Colonic mucosa (tissue), 4 donors: ENCODE data around the gene HOMER2. TPM values are rescaled to one million over a fixed set of nuclear protein-coding genes. Genes with fewer than 3 reads are reported as not detected.

ENCODE experiments used
- DNase-seq: peaks from one replicate; pipeline ENCODE4 v3.0.0-alpha.2; 2020
- H3K27ac ChIP-seq: fragments of 200-600 bp; one replicate; pipeline ENCODE4 v1.8.0; 2021
- H3K27me3 ChIP-seq: fragments of 200-600 bp; one replicate; pipeline ENCODE4 v1.8.0; 2021
- H3K36me3 ChIP-seq: fragments of 200-600 bp; one replicate; pipeline ENCODE4 v1.8.0; 2021
- H3K4me1 ChIP-seq: fragments of 200-600 bp; one replicate; pipeline ENCODE4 v1.8.0; 2021; ENCODE audit warnings: mild to moderate bottlenecking
- H3K4me3 ChIP-seq: fragments of 200-600 bp; one replicate; pipeline ENCODE4 v1.8.0; 2021
- H3K9ac ChIP-seq, 2 donors: one replicate each; pipeline ENCODE4 v1.7.0; 2013; ENCODE audit warnings: control low read depth in 2 of 2, low read depth in 2 of 2, low read length in 2 of 2
- H3K9me3 ChIP-seq: fragments of 200-600 bp; one replicate; pipeline ENCODE4 v1.8.0; 2021
- CTCF ChIP-seq: fragments of 200-600 bp; IDR thresholded peaks from one replicate; pipeline ENCODE4 v1.8.0; 2022; ENCODE audit warnings: antibody characterized with exemption, mild to moderate bottlenecking
- intact Hi-C: fragments of 100-400 bp; cut with DNase I; formaldehyde crosslinking; loops from one replicate; pipeline ENCODE4 v1.14.1; 2022
- total RNA-seq, 2 donors: library from RNA; stranded (reverse); fragmentation: NEBNext Ultra II Directional in 1 of 2; extraction: Animal tissue kit (Norgen Biotek cat#: 25700) in 1 of 2; gene quantifications; one replicate each; pipeline ENCODE4 v1.2.1, GENCODE V29; 2021
- donor health status: healthy.
- donor health status: DM: no; HTN: no; CAD: no.
- donor health status: DM: no; HTN: no; CAD: no.

The HOMER2 gene
- total RNA-seq, 2 donors from 2014 or later = 2.4 to 3.1 TPM

GRCh38 chr15:82958638-82959037 lies 6.1 kb upstream of the HOMER2 start:
- Histone ChIP-seq H3K9ac (no peak overlapping the region), H3K27ac (no peak overlapping the region), H3K27me3 (no peaks in the 10 kb centered on the region), H3K9me3 (no peaks in the 10 kb centered on the region), H3K4me1 (no peaks in the 10 kb centered on the region), H3K4me3 (no peak overlapping the region), H3K36me3 (no peaks in the 10 kb centered on the region)
- TF ChIP-seq CTCF = no peak
- no peak for DNase-seq
- intact Hi-C loops = no loop called here

GRCh38 chr15:82951472-82952157 lies 905 bp downstream of the HOMER2 start:
- peaks cover 9% of the 10 kb centered on the region for H3K27me3 ChIP-seq
- no peaks in the 10 kb centered on the region for H3K4me1 ChIP-seq
- intact Hi-C loops = no loop called here
- H3K36me3 ChIP-seq = no peaks in the 10 kb centered on the region
- no peak for DNase-seq
- no peak for TF ChIP-seq CTCF
- H3K9me3 ChIP-seq = no peaks in the 10 kb centered on the region
- H3K27ac ChIP-seq = no peak overlapping the region
- peak overlapping the region in 1 of 2 donors; percentile 56 for H3K9ac ChIP-seq
- peak overlapping the region; percentile 34 for H3K4me3 ChIP-seq

GRCh38 chr15:82950746-82951370 lies 1.7 kb downstream of the HOMER2 start:
- H3K9ac ChIP-seq = no peak overlapping the region
- H3K4me1 ChIP-seq = no peaks in the 10 kb centered on the region
- H3K27me3 ChIP-seq = peaks cover 9% of the 10 kb centered on the region
- intact Hi-C loops = no loop called here
- no peak for DNase-seq
- H3K9me3 ChIP-seq = no peaks in the 10 kb centered on the region
- H3K27ac ChIP-seq = no peak overlapping the region
- no peaks in the 10 kb centered on the region for H3K36me3 ChIP-seq
- no peak for TF ChIP-seq CTCF
- H3K4me3 ChIP-seq = no peak overlapping the region

GRCh38 chr15:82950295-82950694 lies 2.2 kb downstream of the HOMER2 start:
- Histone ChIP-seq H3K4me3 (no peak overlapping the region), H3K9ac (no peak overlapping the region), H3K4me1 (no peaks in the 10 kb centered on the region), H3K27me3 (peaks cover 9% of the 10 kb centered on the region), H3K36me3 (no peaks in the 10 kb centered on the region), H3K9me3 (no peaks in the 10 kb centered on the region), H3K27ac (no peak overlapping the region)
- intact Hi-C loops = no loop called here
- TF ChIP-seq CTCF = no peak
- no peak for DNase-seq

- no peak for DNase-seq
- Histone ChIP-seq H3K4me3 (no peak overlapping the region), H3K36me3 (no peaks in the 10 kb centered on the region), H3K9ac (no peak overlapping the region), H3K4me1 (no peaks in the 10 kb centered on the region), H3K27me3 (peaks cover under 1% of the 10 kb centered on the region), H3K9me3 (no peaks in the 10 kb centered on the region), H3K27ac (no peak overlapping the region)
- intact Hi-C loops = no loop called here
- no peak for TF ChIP-seq CTCF
Observed at GRCh38 chr15:82946155-82946701, 6.3 kb downstream of the HOMER2 start.
